Muscle of back (tissue), 13 donors: ENCODE data around the gene PSD4. TPM values are rescaled to one million over a fixed set of nuclear protein-coding genes. Genes with fewer than 3 reads are reported as not detected.

Experiments
- DNase-seq, 3 donors: peaks; one replicate each; pipeline versions ENCODE4 v3.0.0 to v3.0.0-alpha.2; 2013
- long read RNA-seq, 9 donors: transcript quantifications; one replicate each; lab custom pipeline, GENCODE V29; 2026
- polyA plus RNA-seq, 10 donors: library from polyadenylated mRNA; unstranded; fragments of 120-200 nt; gene quantifications; one replicate each; pipeline ENCODE4 v1.2.1, GENCODE V29; 2013; ENCODE audit not compliant: insufficient read length in 10 of 10

Gene PSD4
- 1 to 10 TPM; 1.2 to 4.2 (median 2.0) TPM for polyA plus RNA-seq
- long read RNA-seq, donor 1, result 0 reads
- long read RNA-seq, donor 2, result 0 reads
- long read RNA-seq, donor 3, result 0 reads
- long read RNA-seq, donor 4, result 0 reads
- long read RNA-seq, donor 5, partial matches to known transcripts, result 0 of 2 reads
- long read RNA-seq, donor 5, other reads (novel, unspliced or antisense), result 0 of 2 reads
- long read RNA-seq, donor 6, result 0 reads
- long read RNA-seq, donor 7, result 0 reads
- long read RNA-seq, donor 8, result 0 reads
- long read RNA-seq, donor 9, result 0 reads

DNA sequence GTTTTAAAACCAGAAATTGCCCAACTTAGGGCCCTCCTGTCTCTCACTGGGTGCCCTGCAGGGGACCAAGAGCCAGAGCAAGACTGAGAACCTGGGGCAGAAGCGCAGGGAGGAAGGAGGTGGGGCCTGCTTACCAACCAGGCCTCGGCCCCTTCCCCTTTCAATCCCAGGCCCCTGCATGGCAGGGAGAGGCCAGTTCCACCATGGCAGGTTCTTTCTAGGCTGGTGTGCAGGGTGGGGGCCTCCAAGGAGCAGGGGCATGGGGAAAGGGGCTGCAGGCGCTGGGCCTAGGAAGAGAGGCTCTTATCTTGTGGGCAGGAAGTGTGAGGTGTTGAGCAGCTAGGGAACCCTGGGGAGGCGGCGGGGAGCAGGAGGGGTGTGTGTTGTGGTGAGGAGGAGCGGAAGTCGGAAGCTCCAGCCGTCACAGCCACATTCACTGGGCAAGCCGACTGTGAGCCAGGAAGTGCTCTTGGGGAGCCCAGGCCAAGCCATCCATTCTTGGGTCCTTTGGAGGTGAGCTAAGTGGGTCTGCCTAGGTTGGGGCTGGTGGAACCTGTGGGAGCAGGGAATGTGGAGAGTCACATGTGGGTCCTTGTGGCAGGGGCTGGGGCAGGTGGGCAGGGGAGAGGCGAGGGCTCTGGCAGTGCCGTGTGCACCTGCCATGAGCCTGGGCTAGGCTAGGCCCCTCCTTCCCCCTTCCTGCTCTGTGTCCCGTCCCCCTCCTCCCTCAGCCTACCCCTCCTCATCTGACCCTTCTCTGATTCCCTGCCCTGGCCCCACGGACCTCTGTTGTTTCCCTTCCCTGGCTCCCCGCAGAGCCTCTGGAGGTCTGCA lies at the start of gene PSD4:
Gene PSD4, plus strand, starts transcription at position 430 of the 834 bp plus-strand sequence. CDS start 8,486 bp downstream, outside the sequence.
- DNase-seq, result peak in 1 of 3 donors; percentile 55

DNA sequence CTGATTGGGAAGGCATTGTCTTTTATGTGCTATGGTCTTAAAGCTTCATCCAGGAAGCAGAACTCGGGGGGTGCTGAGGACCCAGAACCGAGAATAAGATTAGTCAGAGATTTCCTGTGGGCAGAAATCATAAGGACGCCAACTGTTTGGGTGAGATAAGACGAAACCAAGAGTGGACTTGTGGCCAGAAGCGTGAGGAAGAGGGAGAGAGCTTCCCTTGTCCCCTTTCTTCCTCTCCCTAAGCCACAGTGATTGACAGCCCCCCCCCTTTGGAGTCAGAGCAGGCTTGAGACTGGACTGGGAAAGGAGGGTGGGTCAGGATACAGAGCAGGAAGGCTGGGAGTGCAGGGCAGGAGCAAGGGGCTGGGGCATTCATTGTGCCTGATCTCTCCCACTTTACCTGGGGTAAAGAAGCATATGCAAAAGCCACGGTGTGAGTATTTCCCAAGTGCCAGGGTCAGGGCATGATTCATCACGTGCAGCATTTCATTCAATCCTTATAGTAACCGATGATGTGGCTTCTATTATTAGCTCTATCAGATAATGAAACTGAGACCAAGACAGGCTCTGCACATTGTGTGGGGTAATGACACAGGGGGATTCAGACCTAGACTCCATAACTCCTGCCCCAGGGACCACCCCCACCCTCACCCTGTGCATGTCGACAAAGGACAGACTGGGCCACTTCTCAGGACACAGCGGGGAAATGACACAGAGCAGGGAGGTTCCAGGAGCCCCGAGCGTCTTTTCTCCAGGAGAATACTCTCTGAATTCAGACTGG lies 49.4 kb upstream of the PSD4 start:
- DNase-seq, result peak in 1 of 3 donors; percentile 22

DNA sequence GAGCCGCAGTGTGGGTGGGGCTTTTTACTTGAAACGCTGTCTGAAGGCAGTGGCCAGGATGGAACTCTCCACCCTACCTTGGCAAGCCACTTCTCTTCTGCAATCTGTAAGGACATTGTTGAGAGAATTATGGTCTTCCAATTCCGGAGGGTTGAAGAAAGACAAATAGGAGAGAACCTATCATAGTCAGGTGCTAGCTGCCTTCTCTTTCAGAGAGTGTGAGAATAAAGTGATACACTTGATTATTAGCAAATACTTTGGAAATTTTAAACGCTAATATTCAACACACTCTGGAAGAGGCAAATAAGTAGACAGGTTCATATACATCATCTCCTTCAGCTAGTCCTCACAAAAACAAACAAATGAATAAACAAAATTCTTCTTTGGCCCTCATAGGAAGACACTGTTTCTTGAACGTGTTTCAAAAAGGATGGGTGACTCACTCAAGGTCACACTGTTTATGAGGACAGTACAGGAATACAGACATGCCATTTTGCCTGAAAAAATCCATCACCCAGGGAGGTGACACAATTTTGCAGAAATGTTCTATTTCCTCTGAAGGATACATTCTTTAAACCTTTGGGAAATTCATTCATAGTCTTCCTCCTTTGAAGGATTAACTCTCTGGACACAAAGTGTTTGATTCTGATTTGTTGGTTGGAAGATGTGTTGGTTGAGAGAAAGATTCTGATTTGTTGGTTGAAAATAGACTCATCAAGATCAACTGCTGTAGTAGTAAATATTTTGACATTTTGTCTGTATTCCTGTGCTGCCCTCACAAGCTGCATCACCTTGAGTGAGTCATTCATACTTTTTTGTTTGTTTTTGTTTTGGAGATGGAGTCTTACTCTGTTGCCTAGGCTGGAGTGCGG lies 48.6 kb upstream of the PSD4 start:
- DNase-seq, result no peak

DNA sequence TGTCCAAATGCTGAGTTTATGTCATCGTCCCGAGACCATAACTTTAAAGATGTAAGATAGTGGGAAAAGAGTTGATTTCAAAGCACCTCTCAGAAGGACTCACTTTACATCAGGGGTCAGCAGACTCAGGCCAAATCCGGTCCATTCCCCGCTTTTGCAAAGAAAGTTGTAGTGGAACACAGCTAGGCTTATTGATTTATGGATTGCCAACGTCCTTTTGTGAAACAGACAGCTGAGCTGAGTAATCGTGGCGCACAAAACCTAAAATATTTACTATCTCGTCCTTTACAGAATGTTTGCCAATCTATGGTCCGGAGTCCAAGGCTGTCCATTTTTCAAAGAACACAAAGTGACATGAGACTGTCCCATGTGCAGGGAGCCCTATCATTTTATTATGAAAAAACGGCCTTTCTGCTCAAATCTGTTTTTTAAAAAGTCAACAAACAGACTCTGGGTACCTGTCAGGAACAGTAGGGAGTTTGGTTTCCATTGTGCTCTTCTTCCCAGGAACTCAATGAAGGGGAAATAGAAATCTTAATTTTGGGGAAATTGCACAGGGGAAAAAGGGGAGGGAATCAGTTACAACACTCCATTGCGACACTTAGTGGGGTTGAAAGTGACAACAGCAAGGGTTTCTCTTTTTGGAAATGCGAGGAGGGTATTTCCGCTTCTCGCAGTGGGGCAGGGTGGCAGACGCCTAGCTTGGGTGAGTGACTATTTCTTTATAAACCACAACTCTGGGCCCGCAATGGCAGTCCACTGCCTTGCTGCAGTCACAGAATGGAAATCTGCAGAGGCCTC lies 46.7 kb upstream of the PSD4 start, which contains the start of gene IL1RN:
Gene IL1RN, plus strand, starts transcription at position 754 of the 801 bp plus-strand sequence. Its CDS starts 27 bp downstream, at position 781.
- DNase-seq, result peak in 1 of 3 donors; percentile 14

DNA sequence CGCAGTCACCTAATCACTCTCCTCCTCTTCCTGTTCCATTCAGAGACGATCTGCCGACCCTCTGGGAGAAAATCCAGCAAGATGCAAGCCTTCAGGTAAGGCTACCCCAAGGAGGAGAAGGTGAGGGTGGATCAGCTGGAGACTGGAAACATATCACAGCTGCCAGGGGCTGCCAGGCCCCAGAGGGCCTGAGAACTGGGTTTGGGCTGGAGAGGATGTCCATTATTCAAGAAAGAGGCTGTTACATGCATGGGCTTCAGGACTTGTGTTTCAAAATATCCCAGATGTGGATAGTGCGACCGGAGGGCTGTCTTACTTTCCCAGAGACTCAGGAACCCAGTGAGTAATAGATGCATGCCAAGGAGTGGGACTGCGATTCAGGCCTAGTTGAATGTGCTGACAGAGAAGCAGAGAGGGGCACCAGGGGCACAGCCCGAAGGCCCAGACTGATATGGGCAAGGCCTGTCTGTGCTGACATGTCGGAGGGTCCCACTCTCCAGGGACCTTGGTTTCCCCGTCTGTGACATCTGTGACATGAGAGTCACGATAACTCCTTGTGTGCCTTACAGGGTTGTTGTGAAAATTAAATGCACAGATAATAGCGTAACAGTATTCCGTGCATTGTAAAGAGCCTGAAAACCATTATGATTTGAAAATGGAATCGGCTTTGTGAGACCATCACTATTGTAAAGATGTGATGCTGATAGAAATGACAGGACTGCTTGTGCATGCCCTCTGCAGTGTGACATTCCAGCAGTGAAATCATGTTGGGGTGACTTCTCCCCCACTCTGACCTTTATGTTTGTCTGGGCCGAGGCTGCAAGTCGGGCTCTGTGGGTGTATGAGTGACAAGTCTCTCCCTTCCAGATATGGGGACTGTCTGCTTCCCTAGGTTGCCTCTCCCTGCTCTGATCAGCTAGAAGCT lies 45.9 kb upstream of the PSD4 start:
- no peak for DNase-seq

DNA sequence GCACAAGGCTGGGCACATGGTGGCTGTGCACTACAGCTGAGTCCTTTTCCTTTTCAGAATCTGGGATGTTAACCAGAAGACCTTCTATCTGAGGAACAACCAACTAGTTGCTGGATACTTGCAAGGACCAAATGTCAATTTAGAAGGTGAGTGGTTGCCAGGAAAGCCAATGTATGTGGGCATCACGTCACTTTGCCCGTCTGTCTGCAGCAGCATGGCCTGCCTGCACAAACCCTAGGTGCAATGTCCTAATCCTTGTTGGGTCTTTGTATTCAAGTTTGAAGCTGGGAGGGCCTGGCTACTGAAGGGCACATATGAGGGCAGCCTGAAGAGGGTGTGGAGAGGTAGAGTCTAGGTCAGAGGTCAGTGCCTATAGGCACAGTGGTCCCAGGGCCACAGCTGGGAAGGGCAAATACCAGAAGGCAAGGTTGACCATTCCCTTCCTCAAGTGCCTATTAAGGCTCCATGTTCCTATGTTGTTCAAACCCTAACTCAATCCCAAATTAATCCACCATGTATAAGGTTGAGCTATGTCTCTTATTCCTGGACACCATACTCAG lies 44.2 kb upstream of the PSD4 start:
- no peak for DNase-seq

DNA sequence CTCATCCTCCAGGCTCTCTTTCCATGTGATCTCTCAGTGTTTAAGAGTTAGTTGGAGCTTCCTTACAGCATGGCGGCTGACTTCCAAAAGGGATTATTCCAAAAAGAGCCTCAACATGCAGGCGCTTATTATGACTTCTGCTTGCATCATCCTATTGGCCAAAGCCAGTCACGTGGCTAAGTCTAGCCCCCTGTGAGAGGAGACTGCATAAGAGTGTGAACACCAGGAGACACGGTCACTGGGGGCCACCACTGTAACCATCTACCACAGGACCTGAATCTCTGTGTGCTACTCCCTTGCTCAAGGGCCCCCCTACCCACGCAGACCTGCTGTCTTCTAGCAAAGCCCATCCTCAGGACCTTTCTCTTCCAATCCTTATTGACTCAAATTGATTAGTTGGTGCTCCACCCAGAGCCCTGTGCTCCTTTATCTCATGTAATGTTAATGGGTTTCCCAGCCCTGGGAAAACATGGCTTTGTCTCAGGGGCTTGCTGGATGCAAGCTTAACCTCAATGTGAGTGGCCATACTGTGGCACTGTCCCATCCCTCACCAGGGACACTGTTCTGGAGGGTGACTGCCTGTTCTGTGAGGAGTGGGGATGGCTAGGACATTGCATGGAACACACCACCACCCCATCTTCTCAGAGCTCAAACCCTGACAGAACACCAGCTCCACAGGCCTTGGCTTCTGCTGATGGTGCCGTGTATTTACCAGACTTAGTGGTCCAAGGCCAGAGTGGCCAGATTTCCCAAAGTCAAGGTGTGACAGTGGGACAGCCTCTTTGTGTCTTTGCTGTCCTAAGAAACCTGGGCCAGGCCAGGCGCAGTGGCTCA lies 42.2 kb upstream of the PSD4 start:
- DNase-seq, result no peak

DNA sequence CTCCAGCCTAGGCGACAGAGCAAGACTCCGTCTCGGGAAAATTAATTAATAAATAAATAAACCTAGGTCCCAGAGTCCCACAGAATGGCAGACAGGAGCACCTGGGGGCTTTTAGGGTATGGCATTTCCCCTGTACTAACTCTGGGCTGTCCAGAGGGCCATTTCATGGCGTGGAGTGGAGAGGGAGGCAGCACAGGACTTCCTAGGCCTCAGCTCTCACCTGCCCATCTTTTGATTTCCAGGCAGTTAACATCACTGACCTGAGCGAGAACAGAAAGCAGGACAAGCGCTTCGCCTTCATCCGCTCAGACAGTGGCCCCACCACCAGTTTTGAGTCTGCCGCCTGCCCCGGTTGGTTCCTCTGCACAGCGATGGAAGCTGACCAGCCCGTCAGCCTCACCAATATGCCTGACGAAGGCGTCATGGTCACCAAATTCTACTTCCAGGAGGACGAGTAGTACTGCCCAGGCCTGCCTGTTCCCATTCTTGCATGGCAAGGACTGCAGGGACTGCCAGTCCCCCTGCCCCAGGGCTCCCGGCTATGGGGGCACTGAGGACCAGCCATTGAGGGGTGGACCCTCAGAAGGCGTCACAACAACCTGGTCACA lies 41.3 kb upstream of the PSD4 start:
- DNase-seq, result no peak

DNA sequence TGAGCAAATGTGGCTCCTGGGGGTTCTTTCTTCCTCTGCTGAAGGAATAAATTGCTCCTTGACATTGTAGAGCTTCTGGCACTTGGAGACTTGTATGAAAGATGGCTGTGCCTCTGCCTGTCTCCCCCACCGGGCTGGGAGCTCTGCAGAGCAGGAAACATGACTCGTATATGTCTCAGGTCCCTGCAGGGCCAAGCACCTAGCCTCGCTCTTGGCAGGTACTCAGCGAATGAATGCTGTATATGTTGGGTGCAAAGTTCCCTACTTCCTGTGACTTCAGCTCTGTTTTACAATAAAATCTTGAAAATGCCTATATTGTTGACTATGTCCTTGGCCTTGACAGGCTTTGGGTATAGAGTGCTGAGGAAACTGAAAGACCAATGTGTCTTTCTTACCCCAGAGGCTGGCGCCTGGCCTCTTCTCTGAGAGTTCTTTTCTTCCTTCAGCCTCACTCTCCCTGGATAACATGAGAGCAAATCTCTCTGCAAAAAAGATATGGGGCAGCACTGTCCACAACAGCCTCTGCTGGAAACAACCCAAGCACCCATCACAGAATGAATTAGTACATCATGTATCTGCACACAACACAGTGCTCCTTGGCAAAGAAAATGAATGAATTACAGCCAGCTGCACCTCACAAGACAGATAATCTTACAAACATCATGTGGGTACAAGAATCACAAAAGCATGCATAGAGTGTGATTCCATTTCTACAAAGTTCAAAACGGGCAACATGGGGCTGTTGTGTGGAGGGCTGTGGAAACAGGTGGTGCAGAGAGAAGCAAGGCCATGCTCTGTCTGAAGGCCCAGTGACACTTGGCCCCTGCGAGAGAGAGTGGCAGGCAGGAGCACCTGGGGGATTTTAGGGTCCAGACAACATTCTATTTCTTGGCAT lies 39.8 kb upstream of the PSD4 start:
- no peak for DNase-seq

DNA sequence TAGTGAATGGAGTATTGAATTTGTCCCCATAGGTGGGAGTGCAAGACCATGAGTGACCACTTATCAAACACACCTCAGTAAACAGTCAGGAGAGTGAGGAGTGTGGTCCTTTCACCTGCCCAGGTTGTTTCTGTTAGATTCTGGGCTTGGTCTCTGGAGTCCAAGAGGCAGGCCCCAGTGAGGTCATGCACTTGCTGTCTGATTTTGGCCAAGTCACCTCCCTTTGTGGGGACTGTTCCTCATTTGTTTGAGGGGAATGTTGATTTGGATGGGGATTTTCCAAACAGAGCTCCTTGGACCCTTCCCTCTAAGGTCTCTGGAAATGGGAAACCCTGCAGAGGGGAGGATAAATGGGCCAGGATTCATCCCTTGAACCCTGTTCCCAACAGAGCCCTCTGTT lies 39.1 kb upstream of the PSD4 start:
- no peak for DNase-seq

DNA sequence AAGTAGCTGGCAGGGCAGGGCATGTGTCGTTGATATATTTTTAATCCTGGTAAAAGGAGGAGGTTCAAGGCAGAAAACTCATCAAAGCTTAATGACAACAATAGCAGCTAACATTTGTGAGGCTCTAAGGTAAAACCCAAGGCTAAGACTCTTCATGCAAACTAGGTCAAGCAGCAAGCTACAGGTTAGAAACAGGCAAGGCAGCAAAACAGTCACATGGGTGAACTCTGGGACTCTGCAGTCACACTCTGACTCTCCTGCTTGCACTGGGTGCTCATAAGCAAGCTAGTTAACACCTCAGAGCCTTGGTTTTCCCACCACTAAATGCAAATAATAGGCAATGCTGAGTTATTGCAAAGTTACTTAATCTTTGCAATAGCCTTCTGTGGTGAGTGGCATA lies 38.5 kb upstream of the PSD4 start:
- DNase-seq, result no peak

DNA sequence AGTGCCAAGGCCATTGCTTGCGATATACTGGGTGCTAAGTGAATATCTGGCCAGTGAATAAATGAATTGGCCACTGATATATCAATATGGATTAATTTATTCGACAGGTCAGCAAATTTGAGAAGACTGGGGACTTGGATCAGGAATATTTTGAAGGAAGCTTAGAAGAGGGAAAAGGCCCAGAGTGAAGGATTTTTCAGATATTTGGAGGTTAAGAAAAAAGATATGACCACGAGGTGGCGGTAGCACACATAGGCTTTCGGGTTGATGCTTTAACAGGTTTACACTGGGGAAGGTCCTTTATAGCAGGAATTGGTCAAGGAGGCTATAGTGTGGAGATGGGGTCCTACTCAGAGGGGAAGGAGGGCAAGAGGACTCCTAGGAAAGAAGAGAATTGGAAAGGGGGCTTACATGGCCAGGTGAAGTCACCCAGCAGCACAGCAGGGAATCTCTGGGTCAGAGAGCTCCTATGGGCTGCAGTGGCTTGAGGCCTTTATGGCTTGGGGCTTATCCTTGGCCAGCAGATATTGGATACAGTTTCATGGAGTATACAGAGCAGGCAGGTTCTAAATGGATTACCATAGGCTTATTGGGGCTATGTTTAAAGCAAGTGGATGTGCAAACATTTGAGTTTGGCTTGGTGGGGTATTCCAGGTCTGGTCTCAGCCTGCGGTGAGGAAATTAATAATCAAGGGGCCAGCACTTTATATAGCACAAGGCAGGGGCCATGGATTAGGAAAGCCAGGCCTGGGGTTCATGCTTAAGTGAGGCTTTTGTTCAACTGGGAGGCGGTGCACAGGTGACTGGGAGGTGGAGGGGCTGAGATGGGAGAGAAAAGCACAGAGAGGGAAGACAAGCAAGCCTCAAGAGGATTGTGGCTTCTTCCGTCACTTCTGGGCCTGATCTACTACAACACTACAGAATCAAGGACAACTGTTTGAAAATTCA lies 36.7 kb upstream of the PSD4 start:
- DNase-seq, result peak in 1 of 3 donors; percentile 48

DNA sequence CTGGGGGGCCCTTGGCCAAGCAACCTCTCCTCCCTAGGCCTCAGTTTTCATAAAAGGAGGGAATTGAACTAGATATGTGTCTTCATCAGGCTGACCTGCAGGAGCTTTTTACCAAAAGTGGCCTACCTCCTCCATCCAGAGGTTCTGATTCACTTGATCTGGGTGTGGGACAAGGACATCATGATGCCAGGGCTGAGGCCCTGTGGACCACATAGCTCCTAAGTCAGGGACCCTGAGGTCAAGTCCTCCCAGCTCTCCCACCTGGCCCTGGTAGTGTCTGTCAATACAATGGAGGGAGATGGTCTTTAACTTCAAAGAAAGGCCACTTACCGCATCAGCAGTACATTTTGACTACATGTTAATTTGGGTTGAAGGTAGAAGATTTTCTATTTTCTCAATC lies 35.9 kb upstream of the PSD4 start:
- no peak for DNase-seq

DNA sequence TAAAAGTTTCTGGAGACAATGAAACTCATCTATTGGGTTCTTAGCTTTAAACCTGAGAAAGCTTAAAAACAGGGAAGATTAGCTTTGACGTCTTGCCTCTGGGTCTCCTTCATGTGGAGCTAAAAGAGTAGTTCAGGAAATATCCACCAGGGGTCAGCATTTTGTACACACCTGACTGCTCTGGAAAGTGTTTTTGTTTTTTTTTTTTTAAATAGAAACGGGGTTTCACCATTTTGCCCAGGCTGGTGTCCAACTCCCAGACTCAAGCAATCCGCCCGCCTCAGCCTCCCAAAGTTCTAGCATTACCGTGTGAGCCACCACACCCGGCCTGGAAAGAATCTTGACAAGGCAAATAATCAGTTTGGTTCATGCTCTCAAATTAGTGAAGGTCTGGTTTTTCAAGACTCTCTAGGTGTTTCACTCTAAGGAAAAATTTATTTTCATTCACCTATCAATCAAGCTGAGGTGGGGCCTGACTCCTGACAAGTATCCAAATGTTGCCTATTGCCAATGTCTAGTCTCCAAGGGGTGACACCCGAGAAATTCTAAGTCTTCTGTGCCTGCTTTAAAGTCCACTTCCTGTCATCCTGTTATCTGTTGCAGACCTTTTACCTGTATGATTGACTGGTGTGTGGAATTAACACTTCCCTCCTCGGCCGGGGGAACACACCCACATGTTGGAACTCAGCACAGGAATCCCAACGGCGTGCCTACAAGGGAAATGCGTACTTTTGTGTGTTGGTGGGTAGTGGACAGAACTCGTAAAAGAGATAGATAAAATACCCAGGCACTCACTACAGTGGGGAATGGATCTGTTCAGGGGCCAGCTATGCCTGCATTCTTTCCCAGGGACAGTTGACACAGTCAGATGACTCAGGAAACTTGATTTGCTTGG lies 35.1 kb upstream of the PSD4 start:
- peak; percentile 52 to 72 (median 68) for DNase-seq
